RWPE1 (cell line): ENCODE results near the gene YJEFN3.

Source experiments
- CTCF ChIA-PET: fragments of 350-600 bp; sonication (Branson Sonifier 250); formaldehyde crosslinking; extraction: SDS; loops from one replicate; lab custom pipeline; 2021; lab: Yijun Ruan, JAX
- POLR2A ChIA-PET: fragments of 400-600 bp; formaldehyde crosslinking; extraction: SDS; loops from one replicate; lab custom pipeline; 2020; ENCODE audit warnings: antibody characterized with exemption; ENCODE audit not compliant: low non-redundant PET; lab: Yijun Ruan, JAX
- DNase-seq: peaks from one replicate; pipeline ENCODE4 v3.0.0; 2012; ENCODE audit warnings: low spot score
- H3K27ac ChIP-seq: fragments of 450-650 bp; 2 replicates; pipeline ENCODE4 v1.5.1; 2017
- TF ChIP-seq, protein P1 (sequence below): fragments of 450-650 bp; conservative IDR thresholded peaks from 2 replicates; pipeline ENCODE4 v1.5.1; 2017; ENCODE audit warnings: low read depth, mild to moderate bottlenecking

Gene YJEFN3, protein sequence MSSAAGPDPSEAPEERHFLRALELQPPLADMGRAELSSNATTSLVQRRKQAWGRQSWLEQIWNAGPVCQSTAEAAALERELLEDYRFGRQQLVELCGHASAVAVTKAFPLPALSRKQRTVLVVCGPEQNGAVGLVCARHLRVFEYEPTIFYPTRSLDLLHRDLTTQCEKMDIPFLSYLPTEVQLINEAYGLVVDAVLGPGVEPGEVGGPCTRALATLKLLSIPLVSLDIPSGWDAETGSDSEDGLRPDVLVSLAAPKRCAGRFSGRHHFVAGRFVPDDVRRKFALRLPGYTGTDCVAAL

GRCh38 chr19:19528721-19529490 lies at the start of gene YJEFN3:
TSS of gene YJEFN3 (plus strand) at chr19:19528911. CDS start at chr19:19528933, 22 bp downstream.
- no peak for DNase-seq
- TF ChIP-seq, protein P1, sequence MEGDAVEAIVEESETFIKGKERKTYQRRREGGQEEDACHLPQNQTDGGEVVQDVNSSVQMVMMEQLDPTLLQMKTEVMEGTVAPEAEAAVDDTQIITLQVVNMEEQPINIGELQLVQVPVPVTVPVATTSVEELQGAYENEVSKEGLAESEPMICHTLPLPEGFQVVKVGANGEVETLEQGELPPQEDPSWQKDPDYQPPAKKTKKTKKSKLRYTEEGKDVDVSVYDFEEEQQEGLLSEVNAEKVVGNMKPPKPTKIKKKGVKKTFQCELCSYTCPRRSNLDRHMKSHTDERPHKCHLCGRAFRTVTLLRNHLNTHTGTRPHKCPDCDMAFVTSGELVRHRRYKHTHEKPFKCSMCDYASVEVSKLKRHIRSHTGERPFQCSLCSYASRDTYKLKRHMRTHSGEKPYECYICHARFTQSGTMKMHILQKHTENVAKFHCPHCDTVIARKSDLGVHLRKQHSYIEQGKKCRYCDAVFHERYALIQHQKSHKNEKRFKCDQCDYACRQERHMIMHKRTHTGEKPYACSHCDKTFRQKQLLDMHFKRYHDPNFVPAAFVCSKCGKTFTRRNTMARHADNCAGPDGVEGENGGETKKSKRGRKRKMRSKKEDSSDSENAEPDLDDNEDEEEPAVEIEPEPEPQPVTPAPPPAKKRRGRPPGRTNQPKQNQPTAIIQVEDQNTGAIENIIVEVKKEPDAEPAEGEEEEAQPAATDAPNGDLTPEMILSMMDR, result no peak
- ChIA-PET CTCF (interaction anchor here (0.5 to 1.4 kb wide), 3 partner anchors 13 to 98 kb away, joined by 3 to 4 read pairs (median 4); partner anchors contain the start of gene NDUFA13), POLR2A (no interaction called here)
- H3K27ac ChIP-seq, result peak within 1 kb of the TSS; percentile 42

DNA sequence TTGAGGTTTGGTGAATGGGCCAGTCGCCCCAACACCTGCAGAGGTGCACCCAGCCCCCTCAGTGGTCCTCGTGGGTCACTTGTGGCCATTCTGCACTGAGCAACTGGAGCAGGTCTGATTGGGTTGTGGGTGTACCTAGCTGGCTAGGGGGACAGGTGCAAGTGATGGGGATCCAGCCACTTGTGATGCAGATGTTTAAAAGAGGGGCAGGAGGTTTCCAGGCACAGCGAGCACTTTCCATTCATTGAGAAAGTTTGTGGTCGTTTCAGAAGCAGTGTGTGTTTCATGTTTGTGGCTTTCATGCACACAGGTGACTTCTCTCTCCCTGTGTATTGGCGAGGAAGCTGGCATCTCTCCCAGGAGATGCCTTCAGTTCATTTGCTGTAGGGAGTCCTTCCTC lies 48.0 kb upstream of the YJEFN3 start:
- ChIA-PET POLR2A (no interaction called here), CTCF (no interaction called here)
- TF ChIP-seq, protein P1, result no peak
- peak overlapping the region; percentile 3; the same call in 1 of the 2 replicates for H3K27ac ChIP-seq
- DNase-seq, result no peak

GRCh38 chr19:19482809-19483596 lies 45.7 kb upstream of the YJEFN3 start:
- H3K27ac ChIP-seq, result peak overlapping the region; percentile 5; the same call in 1 of the 2 replicates
- DNase-seq, result no peak
- POLR2A ChIA-PET, result no interaction called here
- CTCF ChIA-PET, result no interaction called here
- TF ChIP-seq, protein P1, result no peak

- CTCF ChIA-PET, result interaction anchor here (0.7 kb wide), 3 partner anchors 108 to 375 kb away, joined by 3 to 4 read pairs (median 3); no protein-coding TSS in a partner anchor
- H3K27ac ChIP-seq, result peak overlapping the region; percentile 90
- TF ChIP-seq, protein P1, result no peak
- DNase-seq, result no peak
- POLR2A ChIA-PET, result no interaction called here
These were observed 43.3 kb upstream of the YJEFN3 start for GRCh38 chr19:19485161-19485997.

DNA sequence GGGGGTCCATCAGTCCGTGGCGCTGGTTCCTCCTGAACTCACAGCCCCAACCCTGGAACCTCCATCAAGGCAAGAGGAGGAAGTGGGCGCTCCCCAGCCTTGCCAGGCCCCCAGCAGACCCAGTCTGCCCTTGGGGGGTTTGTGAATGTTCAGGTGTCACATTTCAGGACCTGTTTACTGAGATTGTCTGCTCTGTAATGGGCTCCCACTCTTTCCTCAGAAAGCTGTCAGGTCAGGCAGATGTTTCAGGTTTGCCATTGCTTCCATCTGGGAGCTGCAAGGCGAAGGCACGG lies 42.8 kb upstream of the YJEFN3 start:
- no peak for DNase-seq
- H3K27ac ChIP-seq, result peak overlapping the region; percentile 90
- POLR2A ChIA-PET, result no interaction called here
- CTCF ChIA-PET, result interaction anchor here (0.6 kb wide), 2 partner anchors 19 to 92 kb away, joined by 3 read pairs; no protein-coding TSS in a partner anchor
- TF ChIP-seq, protein P1, result no peak
